Endothelial cell of umbilical vein (primary cell): Measurements from ENCODE around the gene MGAM2. TPM values are rescaled to one million over a fixed set of nuclear protein-coding genes. Genes with fewer than 3 reads are reported as not detected.

Source experiments
- BruUV-seq: library from RNA; stranded (reverse); fragments of 400-500 nt; replicated peaks from 2 replicates; lab custom pipeline; 2021; lab: Mats Ljungman, UMichigan
- CTCF ChIA-PET: fragments of 300-600, 350-600 bp; sonication (Branson Sonifier 250); formaldehyde crosslinking; loops from one replicate; lab custom pipeline; 2021; ENCODE audit warnings: antibody characterized with exemption, inconsistent platforms; lab: Charles Lee
- POLR2A ChIA-PET: fragments of 300-600, 350-600 bp; sonication (Branson Sonifier 250); formaldehyde crosslinking; loops from one replicate; lab custom pipeline; 2021; ENCODE audit warnings: antibody characterized with exemption, inconsistent platforms; lab: Charles Lee
- DNase-seq: peaks from one replicate; pipeline ENCODE4 v3.0.0-alpha.2; 2011; ENCODE audit warnings: low read depth, low spot score
- FAIRE-seq: peaks from 2 replicates; lab custom pipeline; 2011; peaks lifted over from hg19 to GRCh38; lab: Jason Lieb, UNC
- H2AFZ ChIP-seq: 2 replicates; pipeline ENCODE4 v1.6.0; 2012; ENCODE audit warnings: low read depth, low read length, control low read depth, inconsistent platforms
- H3K27ac ChIP-seq: 2 replicates; pipeline ENCODE4 v1.5.1; 2011; ENCODE audit warnings: low read depth, mild to moderate bottlenecking, control low read depth, low read length, moderate library complexity; ENCODE audit not compliant: insufficient read depth
- H3K27me3 ChIP-seq, 2 experiments: 2 replicates each; pipeline versions ENCODE4 v1.6.0 to v1.6.1; 2011; ENCODE audit warnings: low read length in 2 of 2, mixed read lengths in 1 of 2; ENCODE audit not compliant: control insufficient read depth in 2 of 2, insufficient read depth in 2 of 2
- H3K36me3 ChIP-seq, 2 experiments: 2 replicates in 1 of 2; 3 replicates in 1 of 2; pipeline ENCODE4 v1.5.1; 2011; ENCODE audit warnings: low read length in 2 of 2, mild to moderate bottlenecking in 1 of 2, moderate library complexity in 1 of 2; ENCODE audit not compliant: control insufficient read depth in 2 of 2, insufficient read depth in 2 of 2; ENCODE audit errors: extremely low read depth in 1 of 2
- H3K4me1 ChIP-seq: 3 replicates; pipeline ENCODE4 v1.5.1; 2011; ENCODE audit warnings: mild to moderate bottlenecking, low read length; ENCODE audit not compliant: control insufficient read depth, insufficient read depth; ENCODE audit errors: extremely low read depth
- H3K4me2 ChIP-seq: 2 replicates; pipeline ENCODE4 v1.6.1; 2011; ENCODE audit warnings: low read length, control low read depth, mixed read lengths; ENCODE audit not compliant: insufficient read depth
- H3K4me3 ChIP-seq, 3 experiments: fragments of 200-600 bp in 1 of 3; sonication (generic), shearing (Covaris generic) in 1 of 3; replicated peaks in 1 of 3; 2 replicates each; pipeline ENCODE4 v1.5.1; 2011 to 2016; ENCODE audit warnings: control low read depth in 3 of 3, low read length in 3 of 3, mild to moderate bottlenecking in 2 of 3, inconsistent platforms in 1 of 3, low read depth in 1 of 3, moderate library complexity in 1 of 3; ENCODE audit not compliant: insufficient read depth in 1 of 3
- H3K79me2 ChIP-seq: 2 replicates; pipeline ENCODE4 v1.6.0; 2012; ENCODE audit warnings: low read length, inconsistent platforms; ENCODE audit not compliant: control insufficient read depth, insufficient read depth
- H3K9ac ChIP-seq: replicated peaks from 2 replicates; pipeline ENCODE3; 2011; ENCODE audit warnings: low read length, control low read depth; ENCODE audit not compliant: insufficient read depth; ENCODE audit errors: extremely low read depth
- H3K9me1 ChIP-seq: replicated peaks from 3 replicates; pipeline ENCODE4 v1.6.0; 2011; ENCODE audit warnings: mild to moderate bottlenecking, low read length; ENCODE audit not compliant: control insufficient read depth, insufficient read depth; ENCODE audit errors: extremely low read depth
- H3K9me3 ChIP-seq: replicated peaks from 2 replicates; pipeline ENCODE4 v1.5.1; 2012; ENCODE audit warnings: low read length, inconsistent platforms; ENCODE audit not compliant: control insufficient read depth, insufficient read depth
- H4K20me1 ChIP-seq: replicated peaks from 2 replicates; pipeline ENCODE3; 2011; ENCODE audit warnings: mild to moderate bottlenecking, low read length; ENCODE audit not compliant: control insufficient read depth, insufficient read depth; ENCODE audit errors: extremely low read depth
- CTCF ChIP-seq, 2 donors: IDR thresholded peaks; 1 replicate in 1 of 2; 2 replicates in 1 of 2; pipeline ENCODE4 v1.5.1; 2011; ENCODE audit warnings: low read length in 2 of 2, mild to moderate bottlenecking in 2 of 2, moderate library complexity in 2 of 2, control low read depth in 1 of 2, inconsistent platforms in 1 of 2, low read depth in 1 of 2; ENCODE audit not compliant: insufficient read depth in 1 of 2; ENCODE audit errors: extremely low read depth in 1 of 2
- EZH2 ChIP-seq: IDR thresholded peaks from 2 replicates; pipeline ENCODE4 v1.6.1; 2012; ENCODE audit warnings: borderline replicate concordance, low read depth, mild to moderate bottlenecking, moderate library complexity, low read length, inconsistent platforms; ENCODE audit not compliant: severe bottlenecking
- FOS ChIP-seq: IDR thresholded peaks from 2 replicates; pipeline ENCODE4 v1.6.1; 2011; ENCODE audit warnings: mild to moderate bottlenecking, low read length, moderate library complexity, borderline replicate concordance; ENCODE audit not compliant: insufficient read depth
- GATA2 ChIP-seq: IDR thresholded peaks from 2 replicates; pipeline ENCODE4 v1.7.0; 2011; ENCODE audit warnings: low read depth, mild to moderate bottlenecking, moderate library complexity, mixed read lengths, low read length; ENCODE audit not compliant: insufficient read length, insufficient read depth
- JUN ChIP-seq: IDR thresholded peaks from 2 replicates; pipeline ENCODE4 v1.6.1; 2011; ENCODE audit warnings: borderline replicate concordance, low read depth; ENCODE audit not compliant: insufficient read length, insufficient read depth
- MAX ChIP-seq: IDR thresholded peaks from 2 replicates; pipeline ENCODE4 v1.6.1; 2011; ENCODE audit not compliant: insufficient read depth, insufficient read length
- MYC ChIP-seq: IDR thresholded peaks from one replicate; pipeline ENCODE4 v1.6.1; 2011; ENCODE audit warnings: mild to moderate bottlenecking, low read depth, low read length
- POLR2A ChIP-seq: IDR thresholded peaks from 2 replicates; pipeline ENCODE4 v1.6.1; 2012; ENCODE audit warnings: low read depth, mild to moderate bottlenecking, control low read depth, low read length
- POLR2AphosphoS5 ChIP-seq: IDR thresholded peaks from 2 replicates; pipeline ENCODE4 v1.6.1; 2012; ENCODE audit warnings: low read depth, mild to moderate bottlenecking, control low read depth, low read length, moderate library complexity; ENCODE audit not compliant: insufficient read depth
- dilution Hi-C: fragments of 300-500 bp; cut with MboI; formaldehyde crosslinking; loops from one replicate; pipeline ENCODE4 v1.15.0; 2019; ENCODE audit warnings: low sequenced_read_pairs; ENCODE audit not compliant: extremely low pct_ligation_motif_present
- intact Hi-C: fragments of 100-400 bp; cut with micrococcal nuclease; formaldehyde crosslinking; loops from one replicate; pipeline ENCODE4 v1.10.0; 2022
- polyA plus RNA-seq, 4 experiments: library from polyadenylated mRNA; depleted of rRNA in 3 of 4; stranded (reverse) in 3 of 4; unstranded in 1 of 4; fragments of >200 nt; gene quantifications; 2 replicates each; pipeline versions ENCODE4 v1.2.1 to v1.2.3, GENCODE V29; 2011 to 2012; ENCODE audit warnings: missing spikeins in 1 of 4
- total RNA-seq: library from RNA; stranded (reverse); gene quantifications from 2 replicates; pipeline ENCODE4 v1.2.3, GENCODE V29; 2021

Gene MGAM2
- total and polyA plus RNA-seq, 2 donors (not counting 3 experiments of a cell fraction or from before 2014, with no cell fraction given), result not detected

- dilution Hi-C loops, result no loop called here
- Histone ChIP-seq H4K20me1 (no peaks in the 10 kb centered on the region), H3K27ac (no peak overlapping the region), H3K4me1 (no peaks in the 10 kb centered on the region), H3K4me3 (no peak overlapping the region), H3K9me3 (no peaks in the 10 kb centered on the region), H3K36me3 (no peaks in the 10 kb centered on the region), H3K4me2 (no peak overlapping the region), H3K27me3 (no peaks in the 10 kb centered on the region), H3K9me1 (no peaks in the 10 kb centered on the region), H2AFZ (no peak overlapping the region), H3K79me2 (no peaks in the 10 kb centered on the region), H3K9ac (no peak overlapping the region)
- intact Hi-C loops, result no loop called here
- BruUV-seq, result no TSS peak
- ChIA-PET POLR2A (no interaction called here), CTCF (no interaction called here)
- DNase-seq (no peak), FAIRE-seq (no peak)
- TF ChIP-seq GATA2, result no peak
- TF ChIP-seq POLR2AphosphoS5, result no peak
- TF ChIP-seq CTCF (IDR thresholded peaks at IDR 0.05; ENCODE audit: extremely low read depth in 1 of 2, insufficient read depth in 1 of 2, low read depth in 1 of 2, low read length in 2 of 2), result no peak
- TF ChIP-seq JUN, result no peak
- TF ChIP-seq POLR2A, result no peak
- no peak for TF ChIP-seq EZH2
- no peak for TF ChIP-seq MYC
- no peak for TF ChIP-seq FOS
- no peak for TF ChIP-seq MAX
Measured at GRCh38 chr7:142104550-142105527, 6.7 kb upstream of the MGAM2 start.
